Tibial artery (tissue), 4 donors: ENCODE measurements around the gene UCMA.
A peak's percentile ranks its signal among the peaks of the same experiment; 100 is the strongest.

Experiments
- DNase-seq, 2 donors: peaks; one replicate each; pipeline ENCODE4 v3.0.0-alpha.2; 2019
- H3K27ac ChIP-seq, 2 donors: fragments of 200-600 bp; sonication (generic) in 1 of 2; 1 replicate in 1 of 2; 2 replicates in 1 of 2; pipeline ENCODE4 v1.5.1; 2018 to 2019; ENCODE audit warnings: mild to moderate bottlenecking in 1 of 2
- H3K27me3 ChIP-seq, 2 donors: fragments of 200-600 bp; sonication (generic) in 1 of 2; one replicate each; pipeline versions ENCODE4 v1.5.1 to v1.6.0; 2016 to 2019
- H3K36me3 ChIP-seq, 3 donors: fragments of 200-600 bp; sonication (generic) in 2 of 3; one replicate each; pipeline ENCODE4 v1.5.1; 2016 to 2019; ENCODE audit warnings: mild to moderate bottlenecking in 2 of 3
- H3K4me1 ChIP-seq, 4 donors: fragments of 200-600 bp; sonication (generic) in 2 of 4; 1 replicate in 3 of 4; 2 replicates in 1 of 4; pipeline ENCODE4 v1.5.1; 2016 to 2019
- H3K4me3 ChIP-seq, 2 donors: fragments of 200-600 bp; sonication (generic) in 1 of 2; 1 replicate in 1 of 2; 2 replicates in 1 of 2; pipeline ENCODE4 v1.5.1; 2018 to 2019; ENCODE audit warnings: mild to moderate bottlenecking in 2 of 2
- H3K9me3 ChIP-seq, 3 donors: fragments of 200-600 bp; sonication (generic) in 1 of 3; one replicate each; pipeline ENCODE4 v1.5.1; 2016 to 2019
- CTCF ChIP-seq, 2 experiments: fragments of 200-600 bp in 1 of 2; fragments of 450-650 bp in 1 of 2; IDR thresholded peaks; one replicate each; pipeline ENCODE4 v1.5.1; 2017 to 2019; ENCODE audit warnings: antibody characterized with exemption in 2 of 2, mild to moderate bottlenecking in 1 of 2, moderate library complexity in 1 of 2
- intact Hi-C: fragments of 100-400 bp; cut with DNase I; formaldehyde crosslinking; loops from one replicate; pipeline ENCODE4 v1.15.0; 2023; ENCODE audit warnings: low total_unique reads

The UCMA gene

GRCh38 chr10:13231808-13232207, 2.4 kb downstream of the UCMA start:
- no peaks in the 10 kb centered on the region for H3K9me3 ChIP-seq
- intact Hi-C loops: no loop called here
- H3K27me3 ChIP-seq: peaks cover 0 to 16% of the 10 kb centered on the region in 2 donors
- no peak for DNase-seq
- no peak overlapping the region for H3K4me3 ChIP-seq
- TF ChIP-seq CTCF (IDR thresholded peaks at IDR 0.05): no peak
- H3K27ac ChIP-seq: no peak overlapping the region
- H3K4me1 ChIP-seq: peaks cover 0 to 5% (median 2%) of the 10 kb centered on the region in 4 donors
- H3K36me3 ChIP-seq: no peaks in the 10 kb centered on the region

GRCh38 chr10:13231190-13231589, 3.0 kb downstream of the UCMA start:
- no peak for DNase-seq
- intact Hi-C loops: no loop called here
- TF ChIP-seq CTCF (IDR thresholded peaks at IDR 0.05): no peak
- Histone ChIP-seq H3K4me1 (peaks cover 0 to 11% (median 2%) of the 10 kb centered on the region in 4 donors), H3K27ac (no peak overlapping the region), H3K27me3 (peaks cover 0 to 16% of the 10 kb centered on the region in 2 donors), H3K4me3 (no peak overlapping the region), H3K9me3 (no peaks in the 10 kb centered on the region), H3K36me3 (no peaks in the 10 kb centered on the region)

- Histone ChIP-seq H3K4me3 (no peak overlapping the region), H3K27me3 (peaks cover 0 to 3% of the 10 kb centered on the region in 2 donors), H3K9me3 (no peaks in the 10 kb centered on the region), H3K27ac (no peak overlapping the region), H3K4me1 (peaks cover 0 to 16% (median 2%) of the 10 kb centered on the region in 4 donors), H3K36me3 (no peaks in the 10 kb centered on the region)
- intact Hi-C loops: no loop called here
- no peak for DNase-seq
- TF ChIP-seq CTCF (IDR thresholded peaks at IDR 0.05): no peak
Observed at GRCh38 chr10:13227031-13227430, 7.1 kb downstream of the UCMA start.

GRCh38 chr10:13225601-13226000, 8.6 kb downstream of the UCMA start:
- H3K4me3 ChIP-seq: no peak overlapping the region
- H3K36me3 ChIP-seq: no peaks in the 10 kb centered on the region
- no peak for TF ChIP-seq CTCF (IDR thresholded peaks at IDR 0.05)
- H3K27me3 ChIP-seq: no peaks in the 10 kb centered on the region
- no peak for DNase-seq
- no peak overlapping the region for H3K27ac ChIP-seq
- H3K9me3 ChIP-seq: no peaks in the 10 kb centered on the region
- intact Hi-C loops: no loop called here
- H3K4me1 ChIP-seq: peaks cover 0 to 16% (median 2%) of the 10 kb centered on the region in 4 donors

GRCh38 chr10:13224210-13224995, 9.8 kb downstream of the UCMA start:
- intact Hi-C loops: no loop called here
- no peak overlapping the region for H3K4me3 ChIP-seq
- peak in 1 of 2 donors; percentile 7 for DNase-seq

More at GRCh38 chr10:13224210-13224995, 9.8 kb downstream of the UCMA start:
- Histone ChIP-seq H3K36me3 (no peaks in the 10 kb centered on the region), H3K9me3 (no peaks in the 10 kb centered on the region), H3K27ac (no peak overlapping the region), H3K27me3 (no peaks in the 10 kb centered on the region), H3K4me1 (peaks cover 0 to 16% (median 2%) of the 10 kb centered on the region in 4 donors)
- no peak for TF ChIP-seq CTCF (IDR thresholded peaks at IDR 0.05)
